Effector CD4-positive, alpha-beta T cell (primary cell): ENCODE results near the gene SULT6B1. TPM values are rescaled to one million over a fixed set of nuclear protein-coding genes. Genes with fewer than 3 reads are reported as not detected.
"Not testable (repeated sequence)": the region's sequence is repeated elsewhere in the genome, so short reads cannot be mapped to it uniquely, and the experiment has no call there.

Experiments used
- DNase-seq: peaks from one replicate; pipeline ENCODE4 v3.0.0-alpha.2; 2020
- total RNA-seq: gene quantifications from one replicate; lab custom pipeline; 2026; lab: John Stamatoyannopoulos, UW

Gene SULT6B1, protein sequence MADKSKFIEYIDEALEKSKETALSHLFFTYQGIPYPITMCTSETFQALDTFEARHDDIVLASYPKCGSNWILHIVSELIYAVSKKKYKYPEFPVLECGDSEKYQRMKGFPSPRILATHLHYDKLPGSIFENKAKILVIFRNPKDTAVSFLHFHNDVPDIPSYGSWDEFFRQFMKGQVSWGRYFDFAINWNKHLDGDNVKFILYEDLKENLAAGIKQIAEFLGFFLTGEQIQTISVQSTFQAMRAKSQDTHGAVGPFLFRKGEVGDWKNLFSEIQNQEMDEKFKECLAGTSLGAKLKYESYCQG
- not detected for total RNA-seq

DNA sequence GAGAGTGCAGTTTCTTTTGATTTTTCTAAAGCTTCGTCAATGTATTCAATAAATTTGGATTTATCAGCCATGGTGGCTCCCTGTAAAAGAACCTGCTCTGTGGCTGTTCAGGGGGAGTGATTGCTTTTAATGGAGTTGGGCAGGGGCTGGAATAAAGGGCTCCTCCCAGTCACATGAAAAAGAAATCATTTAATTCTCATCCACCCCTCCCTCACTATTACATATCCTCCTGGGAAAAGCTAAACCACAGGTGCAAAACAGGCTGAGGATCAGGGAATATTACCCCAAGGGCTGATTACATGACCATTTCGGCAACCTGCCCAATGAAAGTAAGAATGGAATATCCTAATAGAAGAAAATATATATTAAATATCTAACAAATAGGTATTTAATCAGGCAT, at the start of gene SULT6B1:
SULT6B1 (minus strand) TSS at position 101 of the 400 bp plus-strand sequence; CDS start at position 71, 30 bp downstream.
- DNase-seq, result no peak

DNA sequence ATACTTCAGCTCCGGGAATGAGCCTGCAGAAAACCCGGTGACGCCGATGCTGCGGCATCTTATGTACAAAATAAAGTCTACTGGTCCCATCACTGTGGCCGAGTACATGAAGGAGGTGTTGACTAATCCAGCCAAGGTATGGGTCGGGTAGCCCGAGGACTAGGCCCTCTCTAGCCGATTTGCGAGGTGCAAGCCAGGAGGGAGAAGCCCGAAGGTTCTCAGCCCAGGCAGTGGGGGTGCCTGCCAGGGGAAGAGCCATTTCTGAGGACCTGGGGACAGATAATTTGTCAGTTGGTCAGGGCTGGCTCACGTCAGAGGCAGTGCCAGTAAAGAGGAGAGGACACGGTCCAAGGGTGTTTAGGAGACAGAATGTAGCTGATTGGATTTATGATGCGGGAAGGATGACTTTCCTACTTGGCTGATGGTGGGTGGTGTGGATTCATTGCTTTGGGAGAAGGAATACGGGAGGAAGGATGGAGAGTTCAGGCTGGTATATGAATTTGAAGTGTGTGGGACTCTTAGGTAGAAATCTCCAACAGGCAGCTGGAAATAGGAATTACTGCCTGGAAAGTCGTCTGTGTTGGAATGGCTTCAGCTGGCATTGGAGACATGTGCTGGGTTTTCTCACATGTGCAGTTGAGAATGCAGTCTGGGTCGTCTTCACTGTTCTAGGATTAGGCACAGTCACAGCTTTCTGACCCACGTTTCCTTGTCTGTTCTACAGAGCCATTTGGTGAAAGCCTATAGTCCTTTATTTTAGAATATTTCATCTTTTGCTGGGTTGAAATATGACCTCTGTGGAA, 43.9 kb upstream of the SULT6B1 start:
- DNase-seq, result no peak

DNA sequence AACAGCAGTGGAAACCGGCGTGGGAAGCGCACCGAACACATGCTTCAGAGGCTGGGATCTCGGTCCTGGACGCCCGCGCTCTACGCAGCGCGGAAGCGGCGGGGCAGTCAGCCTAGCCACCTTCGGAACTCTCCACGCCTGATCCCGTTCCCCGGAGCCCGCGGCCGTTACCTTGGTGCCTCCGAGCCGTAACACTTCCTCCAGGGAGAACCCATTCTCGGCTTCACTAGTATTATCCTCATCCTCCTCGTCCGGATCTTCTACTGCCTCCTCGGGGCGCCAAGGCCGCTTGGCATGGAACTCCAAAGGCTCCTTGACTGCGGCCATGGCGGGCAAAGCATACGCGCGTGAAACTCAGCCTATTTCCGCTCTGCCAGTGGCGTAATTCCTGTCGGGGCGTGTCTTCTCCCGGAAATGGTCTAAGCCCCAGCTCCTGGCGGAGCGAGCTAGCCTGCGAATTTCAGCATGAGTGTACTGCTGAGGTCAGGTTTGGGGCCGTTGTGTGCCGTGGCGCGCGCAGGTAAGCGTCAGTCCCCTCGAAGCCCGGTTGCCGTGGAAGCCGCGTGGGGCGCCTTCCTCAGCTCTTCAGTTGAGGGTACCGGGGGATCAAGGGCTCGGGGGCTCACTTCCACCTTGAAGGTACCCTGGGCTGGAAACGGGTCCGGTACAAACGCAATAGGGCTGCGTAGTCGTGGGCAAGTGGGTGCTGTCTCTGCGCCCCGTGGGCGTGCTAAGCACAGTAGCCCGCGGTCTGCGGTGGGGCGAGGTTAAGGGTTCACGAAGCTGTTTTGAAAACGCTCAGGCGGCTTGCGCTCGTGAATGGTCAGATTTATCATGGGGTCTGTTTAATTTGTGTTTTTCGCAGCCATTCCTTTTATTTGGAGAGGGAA, 43.0 kb upstream of the SULT6B1 start, which contains the start of the genes CEBPZ and NDUFAF7:
CEBPZ (minus strand) TSS at position 356 of the 890 bp plus-strand sequence; CDS start at position 327, 29 bp downstream.
NDUFAF7 (plus strand) TSS at position 418 of the 890 bp plus-strand sequence; CDS start at position 466, 48 bp downstream.
- DNase-seq, result peak; percentile 84

DNA sequence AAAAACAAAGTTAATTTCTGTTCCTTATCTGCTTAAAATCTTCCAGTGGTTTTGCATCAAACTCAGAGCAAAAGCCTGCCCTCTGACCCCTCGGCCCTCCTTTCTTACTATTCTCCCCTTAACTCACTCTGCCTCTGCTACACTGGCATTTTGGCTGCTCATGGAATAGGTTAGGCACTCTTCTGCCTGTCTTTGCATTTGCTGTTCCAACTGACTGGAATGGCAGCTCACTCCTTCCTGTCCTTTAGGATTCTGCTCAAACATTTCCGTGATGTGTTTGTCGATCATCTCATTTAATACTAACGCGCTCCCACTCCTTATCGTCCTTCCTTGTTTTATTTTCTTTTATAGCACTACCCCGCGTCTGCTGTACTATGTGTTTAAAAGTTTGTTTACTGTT, 42.1 kb upstream of the SULT6B1 start:
- no peak for DNase-seq

DNA sequence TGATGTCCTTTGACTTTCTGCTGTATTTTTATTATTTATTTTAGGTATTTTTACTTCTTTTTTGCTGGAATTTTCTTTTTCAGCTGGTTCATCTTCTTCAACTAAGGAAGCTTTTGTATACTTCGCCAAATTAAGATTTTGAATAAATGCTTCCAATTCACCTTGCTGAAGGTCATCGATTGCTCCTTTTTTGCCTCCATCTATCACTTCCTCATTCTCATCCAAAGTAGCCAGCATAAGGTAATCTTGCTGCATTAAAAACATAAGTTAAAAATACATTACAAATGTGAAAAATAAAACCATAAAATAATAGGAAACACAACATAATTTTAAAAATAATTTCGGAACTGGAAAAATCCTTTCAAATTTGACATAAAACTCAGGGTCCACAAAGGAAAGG, 40.3 kb upstream of the SULT6B1 start:
- no peak for DNase-seq

DNA sequence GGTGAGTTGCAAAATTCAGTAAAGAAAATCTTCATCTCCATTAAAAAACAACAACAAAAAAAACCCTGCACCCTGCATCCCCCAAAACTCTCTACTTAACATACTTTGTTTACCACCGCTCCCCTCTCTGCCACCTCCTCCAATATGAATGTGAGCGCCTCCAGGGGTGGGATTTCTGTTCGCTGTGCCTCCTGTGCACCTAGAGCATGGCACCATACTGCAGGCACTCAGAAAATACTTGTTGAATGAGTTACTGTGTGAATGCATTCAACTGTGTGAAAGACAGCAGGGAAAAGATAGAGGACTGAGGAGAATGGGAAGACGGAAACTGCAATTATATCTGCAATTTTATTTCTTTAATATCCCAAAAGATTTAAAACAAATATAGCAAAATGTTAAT, 38.4 kb upstream of the SULT6B1 start:
- no peak for DNase-seq

DNA sequence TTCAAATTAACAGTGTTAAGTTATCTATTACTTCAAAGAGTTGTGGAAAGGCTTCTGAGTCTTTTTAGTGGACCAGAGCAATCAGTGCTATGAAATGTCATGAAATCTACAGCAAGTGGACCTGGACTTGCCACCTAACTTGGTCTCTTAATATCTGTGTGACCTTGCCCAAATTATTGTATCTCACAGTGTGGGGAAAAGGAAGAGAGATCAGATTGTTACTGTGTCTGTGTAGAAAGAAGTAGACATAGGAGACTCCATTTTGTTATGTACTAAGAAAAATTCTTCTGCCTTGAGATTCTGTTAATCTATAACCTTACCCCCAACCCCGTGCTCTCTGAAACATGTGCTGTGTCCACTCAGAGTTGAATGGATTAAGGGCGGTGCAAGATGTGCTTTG, 36.7 kb upstream of the SULT6B1 start:
- not testable (repeated sequence) for DNase-seq

DNA sequence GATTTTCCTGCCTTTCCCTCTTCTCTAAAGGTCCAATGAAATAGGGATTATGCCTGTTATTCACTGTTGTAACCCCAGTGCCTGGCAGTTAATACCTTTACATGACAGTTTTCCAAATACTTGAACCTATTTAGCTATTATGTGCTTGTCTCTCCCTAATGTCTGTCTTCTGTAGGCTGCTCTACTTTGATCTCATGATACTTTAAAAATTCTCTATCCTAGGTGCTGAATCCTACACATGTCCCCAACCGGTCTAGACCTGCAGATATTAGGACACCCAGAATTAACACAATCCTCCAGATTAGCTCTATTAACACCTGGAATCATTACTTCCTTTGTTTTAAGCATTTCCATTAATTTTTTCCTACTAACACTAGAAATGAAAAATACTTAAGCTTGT, 35.6 kb upstream of the SULT6B1 start:
- DNase-seq, result no peak

DNA sequence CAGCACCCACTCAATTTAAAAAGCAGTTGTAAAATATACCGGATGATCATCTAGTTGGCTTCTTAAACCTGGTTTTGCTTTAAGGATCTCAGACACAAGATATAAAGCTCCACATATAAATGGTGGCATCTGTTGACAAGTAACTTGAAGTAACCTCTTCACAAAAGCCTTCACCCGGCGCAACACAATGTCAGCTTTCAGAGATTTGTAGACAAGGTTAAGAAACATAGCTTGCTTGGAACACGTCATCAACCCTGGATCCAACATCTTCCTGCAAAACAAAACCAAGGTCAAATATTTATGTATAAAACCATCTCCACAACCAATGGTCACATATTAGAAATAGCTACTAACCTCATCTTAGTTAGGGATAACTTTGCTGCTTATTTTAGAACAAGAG, 34.7 kb upstream of the SULT6B1 start:
- no peak for DNase-seq

DNA sequence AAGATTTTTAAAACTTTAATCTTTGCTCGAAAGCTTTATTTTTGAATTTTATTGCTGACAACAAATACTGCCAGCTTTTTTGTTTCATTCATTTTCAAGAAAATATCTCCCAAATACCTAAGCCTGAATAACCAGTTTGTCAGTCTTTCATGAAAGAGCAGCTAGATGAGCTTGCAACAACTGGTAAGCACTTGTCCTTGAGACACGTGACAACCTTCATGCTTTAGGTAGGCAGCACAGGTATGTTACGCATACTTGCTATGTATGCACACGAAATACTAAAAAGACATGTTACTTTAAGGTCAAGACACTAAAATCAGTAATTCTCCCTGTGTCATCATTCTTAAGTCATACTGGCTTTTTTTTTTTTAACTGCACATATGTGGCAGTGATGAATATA, 30.6 kb upstream of the SULT6B1 start:
- no peak for DNase-seq

DNA sequence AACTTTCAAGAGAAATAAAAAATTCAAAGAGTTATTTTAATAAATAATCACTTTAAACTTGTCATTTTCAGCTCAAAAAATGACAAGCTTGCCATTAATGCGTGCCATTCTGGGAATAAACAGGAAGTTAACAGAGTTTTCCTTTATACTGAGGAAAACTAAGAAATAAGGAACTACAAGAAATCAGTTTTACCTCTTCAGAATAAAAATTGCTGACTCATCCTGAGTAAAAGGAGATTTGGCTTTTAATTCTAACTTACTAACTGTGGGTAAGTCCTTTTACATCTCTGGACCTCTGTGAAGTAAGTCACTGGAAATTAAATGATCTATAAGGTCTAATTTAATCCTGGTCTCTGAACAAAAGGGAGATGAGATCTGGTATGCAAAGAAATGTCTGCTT, 26.8 kb upstream of the SULT6B1 start:
- no peak for DNase-seq

DNA sequence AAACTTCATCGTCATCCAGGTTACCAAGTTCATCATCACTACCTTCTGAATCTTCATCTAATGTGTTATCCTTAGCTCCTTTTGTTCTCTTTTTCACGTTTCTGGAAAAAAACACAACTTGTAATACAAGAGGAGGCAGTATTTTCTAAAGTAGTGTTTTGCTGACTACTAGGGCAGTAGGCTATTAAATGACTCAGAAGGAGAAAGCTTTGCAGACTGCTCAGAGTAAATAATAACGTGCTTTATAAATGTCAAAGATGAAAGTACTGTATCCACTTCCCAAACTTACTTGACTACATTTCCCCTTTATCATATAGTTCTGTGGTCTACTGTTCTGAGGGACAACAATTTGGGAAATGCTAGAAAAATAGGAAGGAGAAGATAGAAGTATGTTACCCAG, 23.5 kb upstream of the SULT6B1 start:
- DNase-seq, result no peak

DNA sequence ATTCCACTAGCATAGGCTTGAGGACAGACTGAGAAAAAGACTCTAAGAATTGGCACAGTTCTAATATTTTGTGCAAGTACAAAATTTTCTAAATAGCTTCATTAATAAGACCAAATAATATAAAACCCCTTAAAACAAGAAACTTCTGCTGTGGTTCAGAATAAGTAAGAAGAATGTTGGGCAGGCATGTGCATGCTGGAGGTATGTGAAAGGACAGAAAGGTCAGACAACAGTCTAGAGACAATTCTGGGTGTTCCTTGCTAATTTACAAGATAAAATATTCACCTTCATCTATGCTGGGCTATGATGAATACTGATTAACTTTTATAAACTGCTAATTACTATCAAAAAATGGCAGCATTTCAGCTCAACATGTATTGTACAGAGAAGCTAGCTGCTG, 22.7 kb upstream of the SULT6B1 start:
- DNase-seq, result no peak

DNA sequence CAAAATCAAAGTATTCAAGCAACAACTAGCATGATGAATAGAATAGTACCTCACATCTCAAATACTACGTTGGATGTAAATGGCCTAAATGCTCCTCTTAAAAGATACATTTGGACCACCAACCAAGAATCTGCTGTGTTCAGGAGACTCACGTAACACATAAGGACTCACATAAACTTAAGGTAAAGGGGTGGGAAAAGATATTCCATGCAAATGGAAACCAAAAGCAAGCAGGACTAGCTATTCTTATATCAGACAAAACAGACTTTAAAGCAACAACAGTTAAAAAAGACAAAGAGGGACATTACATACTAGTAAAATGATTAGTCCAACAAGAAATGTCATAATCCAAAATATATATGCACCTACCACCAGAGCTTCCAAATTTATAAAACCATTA, 18.3 kb upstream of the SULT6B1 start:
- not testable (repeated sequence) for DNase-seq

DNA sequence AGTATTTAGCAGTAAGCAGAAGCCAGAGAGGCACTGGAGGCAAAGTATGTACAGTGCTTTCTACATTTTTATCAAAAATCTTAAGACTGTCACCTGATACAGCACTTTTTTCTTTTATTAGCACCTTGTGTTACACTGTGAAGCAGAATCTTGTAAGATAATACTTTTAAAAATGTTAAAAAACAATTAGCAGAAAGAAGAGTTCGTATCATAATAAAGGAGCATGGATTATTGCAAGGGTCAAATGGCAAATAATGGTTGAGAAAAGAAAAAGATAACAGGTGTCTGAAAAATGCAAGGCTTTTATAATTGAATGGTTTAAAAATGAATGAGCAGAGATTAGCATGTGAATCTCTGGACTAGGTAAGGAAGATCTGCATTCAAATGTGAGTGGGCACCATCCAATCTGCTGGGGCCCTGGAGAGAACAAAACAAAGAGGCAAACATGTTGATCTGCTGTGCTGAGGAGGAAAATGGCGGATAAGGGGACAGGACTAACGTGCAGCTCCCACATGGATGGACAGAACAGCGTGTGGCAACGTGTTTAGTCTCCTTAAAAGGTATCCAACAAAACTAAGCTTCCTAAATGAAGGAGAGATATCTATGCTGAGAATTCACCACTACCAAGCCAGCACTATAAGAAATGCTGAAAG, 17.3 kb upstream of the SULT6B1 start:
- no peak for DNase-seq

DNA sequence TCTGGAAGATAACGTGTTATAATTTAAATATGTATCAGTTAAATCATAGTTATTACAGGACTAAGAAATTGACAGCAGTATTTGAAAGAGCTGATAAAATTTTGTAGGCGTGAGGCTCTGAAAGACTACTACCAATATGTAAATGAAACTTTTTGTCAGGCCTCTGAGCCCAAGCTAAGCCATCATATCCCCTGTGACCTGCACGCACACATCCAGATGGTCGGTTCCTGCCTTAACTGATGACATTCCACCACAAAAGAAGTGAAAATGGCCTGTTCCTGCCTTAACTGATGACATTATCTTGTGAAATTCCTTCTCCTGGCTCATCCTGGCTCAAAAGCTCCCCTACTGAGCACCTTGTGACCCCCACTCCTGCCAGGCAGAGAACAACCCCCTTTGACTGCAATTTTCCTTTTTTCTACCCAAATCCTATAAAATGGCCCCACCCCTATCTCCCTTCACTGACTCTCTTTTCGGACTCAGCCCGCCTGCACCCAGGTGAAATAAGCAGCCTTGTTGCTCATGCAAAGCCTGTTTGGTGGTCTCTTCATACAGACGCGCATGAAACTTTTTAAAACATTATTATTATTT, 16.7 kb upstream of the SULT6B1 start:
- not testable (repeated sequence) for DNase-seq

DNA sequence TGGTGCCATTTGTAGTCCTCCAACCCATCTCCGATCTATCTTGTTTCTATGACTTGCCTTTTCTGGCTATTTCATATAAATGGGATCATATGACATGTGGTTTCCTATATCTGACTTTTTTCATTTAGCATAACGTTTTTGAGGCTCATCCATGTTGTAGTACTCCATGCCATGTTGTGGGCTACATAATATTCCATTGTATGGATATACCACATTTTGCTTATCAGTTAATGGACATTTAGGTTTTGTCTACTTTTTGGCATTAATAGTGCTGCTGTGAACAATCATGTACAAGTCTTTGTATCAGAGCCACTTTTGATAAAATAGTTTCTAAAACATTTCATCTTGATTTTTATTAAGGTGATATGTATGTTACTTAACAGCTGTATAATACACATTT, 15.2 kb upstream of the SULT6B1 start:
- no peak for DNase-seq

DNA sequence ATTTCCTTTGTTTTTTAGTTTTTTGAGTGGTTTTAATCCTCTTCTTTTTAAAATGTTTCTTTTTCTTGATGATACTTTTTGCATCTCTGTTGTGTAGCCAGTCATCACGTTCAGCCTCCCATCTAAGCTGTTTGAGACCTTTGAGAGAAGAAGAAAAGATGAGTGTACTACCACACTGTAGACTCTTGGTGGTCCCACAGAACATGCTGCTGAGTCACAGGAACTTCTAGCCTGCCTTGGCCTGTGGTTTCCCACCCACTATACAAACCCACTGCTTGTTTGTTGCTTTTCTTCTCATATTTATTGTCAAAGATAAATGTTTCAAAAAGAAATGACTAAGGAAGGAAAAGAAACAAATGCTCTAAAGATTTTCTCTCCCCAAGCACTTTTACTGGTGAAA, 13.3 kb upstream of the SULT6B1 start:
- DNase-seq, result no peak

DNA sequence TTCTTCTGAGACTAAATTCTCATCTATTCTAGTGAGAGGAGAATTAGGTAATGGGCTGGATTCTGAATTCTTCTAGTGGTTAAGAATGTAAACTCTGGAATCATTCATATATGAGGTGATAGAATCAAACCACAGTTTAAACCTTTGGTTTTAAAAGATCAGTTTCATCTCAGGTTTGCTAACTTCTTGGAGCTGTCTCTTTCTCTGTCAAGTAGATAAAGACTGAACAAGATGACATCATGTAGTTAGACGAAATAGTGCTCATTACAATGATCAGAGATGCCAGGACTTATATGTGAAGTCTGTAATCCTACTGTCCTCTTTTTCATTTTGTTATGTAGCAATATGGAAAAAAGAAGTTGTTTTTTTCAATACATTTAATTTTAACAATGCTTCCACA, 12.7 kb upstream of the SULT6B1 start:
- DNase-seq, result no peak

DNA sequence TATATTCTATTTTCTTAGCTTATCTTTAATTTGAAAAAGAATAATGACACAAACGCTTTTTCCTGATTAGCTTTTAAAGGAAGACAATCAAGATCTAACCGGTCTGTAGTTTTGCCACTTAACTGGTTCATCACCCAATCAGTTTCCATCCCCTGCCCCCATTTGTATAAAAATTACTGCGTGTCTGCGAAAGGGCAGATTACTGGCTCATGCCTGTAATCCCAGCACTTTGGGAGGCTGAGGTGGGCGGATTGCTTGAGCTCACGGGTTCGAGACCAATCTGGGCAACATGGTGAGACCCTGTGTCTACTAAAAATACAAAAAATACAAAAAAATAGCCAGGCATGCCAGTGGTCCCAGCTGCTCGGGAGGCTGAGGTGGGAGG, 10.2 kb upstream of the SULT6B1 start:
- no peak for DNase-seq

DNA sequence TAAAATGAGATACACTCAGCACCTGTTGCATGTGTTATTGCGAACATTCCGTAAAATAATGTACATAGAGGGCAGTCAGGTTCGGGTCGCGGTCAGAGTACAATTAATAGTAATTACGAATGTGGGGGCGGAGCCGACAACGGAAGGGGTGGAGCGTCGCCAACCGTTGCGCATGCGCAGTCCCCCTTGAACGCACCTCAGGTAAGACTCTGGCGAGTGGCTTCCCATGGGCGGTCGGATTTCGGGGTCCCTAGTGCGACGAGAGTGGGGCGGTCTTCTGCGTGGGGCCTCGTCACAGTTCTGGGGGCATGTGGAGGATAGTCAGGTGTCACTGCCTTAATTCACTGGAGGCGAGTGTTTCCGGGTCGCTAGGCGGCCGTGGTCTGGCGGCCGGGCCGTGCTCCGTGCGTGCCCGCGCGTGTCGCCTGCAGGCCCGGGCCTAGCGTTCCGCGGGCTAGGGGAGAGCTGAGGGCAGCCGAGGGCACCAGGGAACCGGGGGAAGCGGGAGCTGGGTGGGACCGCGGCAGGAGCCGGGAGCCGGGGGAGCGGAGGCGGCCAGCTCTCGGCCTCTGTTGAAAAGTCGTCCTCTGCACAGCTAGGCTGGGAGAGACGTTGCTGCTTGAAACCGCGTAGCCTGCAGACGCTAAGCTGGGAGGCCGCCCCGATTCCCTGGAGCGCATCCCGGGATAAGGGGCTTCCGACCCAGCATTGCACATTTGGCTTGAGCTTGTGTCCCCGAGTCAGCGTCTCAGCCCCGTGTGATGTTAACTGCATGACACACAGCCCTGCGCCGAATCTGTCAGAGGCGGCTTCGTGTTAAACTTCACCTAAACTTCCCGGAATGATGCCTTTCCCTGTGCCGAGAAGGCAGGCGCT, 8.1 kb upstream of the SULT6B1 start, which contains the start of gene CEBPZOS:
CEBPZOS (plus strand) TSS at position 177 of the 876 bp plus-strand sequence. CDS start 3,209 bp downstream, outside the sequence.
- DNase-seq, result peak; percentile 88
